Astrocyte of the cerebellum (primary cell): ENCODE data around the gene MRPL57.
"Not testable (repeated sequence)": the region's sequence is repeated elsewhere in the genome, so short reads cannot be mapped to it uniquely, and the experiment has no call there.

ENCODE experiments used
- DNase-seq: peaks from one replicate; pipeline ENCODE4 v3.0.0-alpha.2; 2011; ENCODE audit warnings: low read depth
- H3K4me3 ChIP-seq: 2 replicates; pipeline ENCODE4 v1.5.1; 2011; ENCODE audit warnings: mild to moderate bottlenecking, low read depth, low read length, moderate library complexity
- CTCF ChIP-seq: IDR thresholded peaks from 2 replicates; pipeline ENCODE4 v1.5.1; 2012; ENCODE audit warnings: low read length, low read depth, moderate library complexity, mild to moderate bottlenecking; ENCODE audit errors: missing control alignments
- in situ Hi-C: cut with HindIII; loops from 2 replicates; pipeline ENCODE4 v1.10.0; 2017; ENCODE audit warnings: low sequenced_read_pairs

Gene MRPL57

GRCh38 chr13:21219036-21219381, 42.6 kb downstream of the MRPL57 start:
- in situ Hi-C loops: no loop called here
- no peak for DNase-seq
- no peak for TF ChIP-seq CTCF
- H3K4me3 ChIP-seq: no peak overlapping the region

- DNase-seq, H3K4me3 ChIP-seq, in situ Hi-C loops: not testable (repeated sequence)
Observed at GRCh38 chr13:21219716-21220115, 43.3 kb downstream of the MRPL57 start.

GRCh38 chr13:21221268-21221667, 44.8 kb downstream of the MRPL57 start:
- no peak for TF ChIP-seq CTCF
- in situ Hi-C loops: no loop called here
- no peak overlapping the region for H3K4me3 ChIP-seq
- no peak for DNase-seq

GRCh38 chr13:21225082-21225481, 48.6 kb downstream of the MRPL57 start:
- no peak for TF ChIP-seq CTCF
- in situ Hi-C loops: no loop called here
- no peak for DNase-seq
- no peak overlapping the region for H3K4me3 ChIP-seq

- H3K4me3 ChIP-seq: no peak overlapping the region
- in situ Hi-C loops: no loop called here
- no peak for DNase-seq
- TF ChIP-seq CTCF: no peak
Observed at GRCh38 chr13:21225841-21226581, 49.6 kb downstream of the MRPL57 start.

GRCh38 chr13:21227917-21228316, 51.5 kb downstream of the MRPL57 start:
- no peak overlapping the region for H3K4me3 ChIP-seq
- DNase-seq: no peak
- in situ Hi-C loops: no loop called here
- no peak for TF ChIP-seq CTCF
